NCI-H2171 treated with DMSO at 0.1 percent for 48 hours (cell line): ENCODE results near the gene C1orf50.
A peak's percentile ranks its signal among the peaks of the same experiment; 100 is the strongest.
"Not testable (repeated sequence)": the region's sequence is repeated elsewhere in the genome, so short reads cannot be mapped to it uniquely, and the experiment has no call there.

Experiments used
- DNase-seq: peaks from one replicate; lab custom pipeline; 2025; lab: John Stamatoyannopoulos, UW

C1orf50 gene

GRCh38 chr1:42766741-42767509 is at the start of gene C1orf50, which contains the start of gene P3H1:
C1orf50 (plus strand) TSS chr1:42767249; CDS start chr1:42767312, 63 bp downstream.
P3H1 (minus strand) TSS chr1:42767028; CDS start chr1:42766971, 57 bp downstream.
- DNase-seq: peak; percentile 98

DNA sequence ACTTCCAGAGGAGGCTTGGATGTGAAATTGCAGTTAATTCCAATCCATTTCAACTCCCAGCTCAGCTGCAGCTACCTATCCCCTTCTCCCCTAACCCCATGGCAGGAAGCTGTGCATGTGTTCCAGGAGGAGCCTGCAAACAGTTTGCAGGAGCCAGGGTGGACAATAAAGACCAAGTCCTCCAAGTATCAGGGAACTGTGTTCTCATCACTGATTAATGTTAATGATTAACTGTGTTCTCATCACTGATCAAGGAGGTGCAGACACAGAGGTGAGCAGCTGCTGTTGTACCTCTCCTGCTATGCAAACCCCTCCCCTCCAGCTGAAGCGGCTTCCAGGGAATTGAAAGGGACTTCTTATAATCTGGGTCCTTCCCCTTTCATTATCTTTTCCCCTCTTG is 46.2 kb upstream of the C1orf50 start:
- DNase-seq: no peak

DNA sequence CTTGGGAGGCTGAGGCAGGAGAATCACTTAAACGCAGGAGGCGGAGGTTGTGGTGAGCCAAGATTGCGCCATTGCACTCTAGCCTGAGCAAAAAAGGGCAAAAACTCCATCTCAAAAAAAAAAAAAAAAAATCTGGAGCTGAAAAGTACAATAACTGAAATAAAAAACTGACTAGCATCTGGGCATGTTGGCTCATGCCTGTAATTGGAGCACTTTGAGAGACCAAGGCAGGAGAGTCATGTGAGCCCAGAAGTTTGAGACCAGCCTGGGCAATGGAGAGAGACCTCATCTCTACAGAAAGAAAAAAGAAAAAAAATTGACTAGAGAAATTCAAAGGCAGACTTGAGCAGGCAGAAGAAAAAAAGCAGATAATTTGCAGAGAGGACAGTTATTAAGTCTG is 45.1 kb upstream of the C1orf50 start:
- DNase-seq: peak; percentile 66

GRCh38 chr1:42722403-42722802 is 44.6 kb upstream of the C1orf50 start:
- DNase-seq: not testable (repeated sequence)

DNA sequence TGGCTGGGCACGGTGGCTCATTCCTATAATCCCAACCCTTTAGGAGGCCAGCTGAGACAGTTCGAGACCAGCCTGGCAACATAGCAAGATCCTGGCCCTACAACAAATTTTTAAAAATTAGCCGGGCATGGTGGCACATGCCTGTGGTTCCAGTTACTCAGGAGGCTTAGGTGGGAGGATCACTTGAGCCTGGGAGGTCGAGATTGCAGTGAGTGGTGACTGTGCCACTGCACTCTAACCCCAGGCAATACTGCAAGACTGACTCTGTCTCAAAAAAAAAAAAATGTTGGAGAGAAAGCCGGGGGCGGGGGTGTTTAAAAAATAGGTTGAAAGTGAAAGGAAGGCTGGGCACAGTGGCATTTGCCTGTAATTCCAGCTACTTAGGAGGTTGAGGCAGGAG is 43.5 kb upstream of the C1orf50 start:
- no peak for DNase-seq

DNA sequence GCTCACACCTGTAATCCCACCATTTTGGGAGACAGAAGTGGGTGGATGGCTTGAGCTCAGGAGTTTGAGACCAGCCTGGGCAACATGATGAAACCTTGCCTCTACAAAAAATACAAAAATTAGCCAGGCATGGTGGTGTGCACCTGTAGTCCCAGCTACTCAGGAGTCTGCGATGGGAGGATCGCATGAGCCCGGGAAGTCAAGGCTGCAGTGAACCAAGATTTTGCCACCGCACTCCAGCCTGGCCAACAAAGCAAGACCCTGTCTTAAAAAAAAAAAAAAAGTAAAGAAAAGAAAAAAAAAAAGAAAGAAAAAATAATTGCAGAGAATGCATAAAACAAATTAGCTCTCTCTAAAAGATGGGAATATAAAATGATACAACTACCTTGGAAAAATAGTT is 41.2 kb upstream of the C1orf50 start:
- DNase-seq: not testable (repeated sequence)

- no peak for DNase-seq
Measured at GRCh38 chr1:42730002-42730401, 37.0 kb upstream of the C1orf50 start.

DNA sequence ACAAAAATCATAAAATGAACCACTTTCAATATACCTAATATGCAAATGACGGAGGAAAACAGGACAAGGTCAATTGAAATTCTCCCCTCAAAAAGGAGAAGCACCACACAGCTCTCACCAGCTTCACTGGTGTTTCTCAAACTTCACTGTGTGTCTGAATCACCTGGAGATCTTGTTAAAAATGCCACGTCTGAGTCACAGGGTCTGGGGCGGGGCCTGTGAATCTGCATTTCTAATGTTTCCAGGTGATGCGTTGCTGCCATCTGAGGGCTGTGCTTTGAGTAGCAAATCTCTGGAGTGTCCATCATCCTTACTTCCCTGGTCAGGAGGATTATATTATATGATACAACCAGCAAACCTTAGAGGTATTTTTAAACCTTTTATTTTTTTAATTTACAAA is 36.1 kb upstream of the C1orf50 start:
- no peak for DNase-seq

- no peak for DNase-seq
Measured at GRCh38 chr1:42731585-42731984, 35.5 kb upstream of the C1orf50 start.

GRCh38 chr1:42732126-42732680 is 34.8 kb upstream of the C1orf50 start:
- no peak for DNase-seq

DNA sequence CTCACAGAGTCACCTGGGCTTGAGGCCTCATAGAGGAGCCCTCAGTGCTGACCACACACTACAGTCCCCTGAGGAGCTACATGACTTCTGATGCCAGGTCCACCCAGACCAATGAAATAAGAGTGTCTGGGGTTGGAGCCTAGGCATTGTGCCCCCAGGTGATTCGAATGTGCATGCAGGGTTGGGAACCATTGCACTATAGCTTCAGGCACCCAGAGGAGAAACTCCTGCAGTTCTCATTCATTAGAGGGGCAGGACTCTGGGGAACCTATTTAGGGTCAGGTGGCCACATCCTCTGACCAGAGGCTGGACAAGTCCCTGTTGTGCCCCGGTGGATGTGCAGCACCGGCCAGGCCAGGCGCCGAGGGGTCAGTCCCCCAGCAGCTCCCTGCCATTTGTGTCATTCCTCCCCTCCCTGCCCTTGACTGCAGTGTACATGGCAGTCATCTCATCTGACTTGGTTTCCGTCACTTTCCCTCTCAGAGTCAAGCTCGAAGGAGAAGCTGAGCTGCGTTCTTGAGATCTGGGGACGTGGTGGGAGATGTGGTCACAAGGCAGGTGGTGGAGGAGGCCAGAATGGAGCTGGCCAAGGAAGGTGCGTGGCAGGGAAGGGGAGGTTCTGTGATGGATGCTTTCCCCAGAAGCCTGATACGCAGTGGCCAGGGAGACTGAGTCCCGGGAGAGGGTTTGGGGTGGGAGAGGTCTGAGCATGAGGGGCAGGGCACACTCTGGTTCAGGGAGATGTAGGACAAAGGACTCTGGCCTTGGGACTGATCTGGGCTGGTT is 33.4 kb upstream of the C1orf50 start:
- DNase-seq: no peak

DNA sequence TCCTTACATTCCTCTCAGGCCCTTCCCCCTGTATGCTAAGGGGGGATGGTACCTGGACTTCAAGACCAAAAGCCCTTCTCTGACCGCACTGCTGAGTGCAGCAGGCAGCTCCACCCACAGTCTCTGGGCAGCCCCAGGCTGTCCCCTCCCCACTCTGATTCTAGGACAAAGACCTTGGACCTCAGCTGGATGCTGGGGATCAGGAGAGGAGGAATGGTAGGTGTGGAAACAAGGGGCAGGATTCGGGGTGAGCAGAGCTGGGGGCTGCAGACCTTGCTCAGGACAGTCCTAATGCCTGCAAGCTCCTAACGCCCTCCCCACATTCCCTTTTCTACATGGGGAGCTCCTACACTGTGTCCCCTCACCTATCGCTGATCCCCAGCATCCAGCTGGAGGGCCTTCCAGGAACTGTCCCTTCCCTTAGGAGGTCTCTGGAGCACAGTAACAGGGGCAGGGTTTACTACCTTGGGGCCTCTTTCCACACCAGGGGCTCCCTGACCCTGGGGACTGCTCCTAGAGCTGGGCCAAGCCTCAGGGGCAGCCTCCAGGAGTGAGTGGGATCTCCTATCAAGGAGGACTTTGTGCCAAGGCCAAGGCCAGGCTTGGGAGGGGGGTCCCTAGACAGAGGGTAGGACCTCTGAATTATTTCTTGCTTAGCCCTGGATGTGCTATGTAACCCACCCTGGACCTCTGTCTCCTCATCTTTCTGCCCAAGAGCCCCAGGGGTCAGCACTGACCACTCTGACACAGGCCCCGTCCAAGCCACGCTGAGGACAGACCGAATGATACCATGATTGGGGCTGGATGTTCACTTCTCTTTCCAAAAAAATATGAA is 32.6 kb upstream of the C1orf50 start:
- no peak for DNase-seq

- DNase-seq: no peak
Measured at GRCh38 chr1:42735056-42735455, 32.0 kb upstream of the C1orf50 start.

DNA sequence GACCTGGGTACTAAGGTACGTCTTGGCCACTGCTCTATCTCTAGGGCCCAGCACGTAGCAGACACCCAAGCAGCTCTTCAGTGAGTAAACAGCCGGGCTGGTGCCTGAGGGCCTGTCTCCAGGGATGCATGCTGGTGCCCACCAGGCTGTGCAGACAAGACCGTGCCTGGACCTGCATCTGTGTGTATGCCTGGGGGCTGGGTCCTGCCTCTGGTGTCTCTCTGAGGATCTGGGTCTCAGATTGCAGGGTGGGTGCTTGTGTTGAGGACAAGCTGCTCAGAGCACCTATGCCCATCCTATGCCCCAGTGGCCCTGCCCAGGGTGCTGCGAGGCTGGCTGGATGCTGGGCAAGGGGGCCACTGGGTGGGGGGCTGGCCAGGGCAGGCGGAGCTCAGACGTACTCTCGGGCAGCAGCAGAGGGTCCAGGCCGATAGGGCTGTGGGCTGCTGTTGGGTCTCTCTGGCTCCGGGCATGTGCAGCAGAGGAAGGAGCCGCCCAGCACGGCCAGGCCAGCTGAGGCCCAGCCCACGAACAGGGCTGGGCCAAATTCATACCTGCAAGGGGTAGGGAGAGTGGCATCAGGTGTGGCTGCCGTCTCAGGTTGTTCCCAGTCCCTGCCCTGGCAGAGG is 31.5 kb upstream of the C1orf50 start:
- DNase-seq: peak; percentile 90

- peak; percentile 38 for DNase-seq
Measured at GRCh38 chr1:42736152-42736551, 30.9 kb upstream of the C1orf50 start.

DNA sequence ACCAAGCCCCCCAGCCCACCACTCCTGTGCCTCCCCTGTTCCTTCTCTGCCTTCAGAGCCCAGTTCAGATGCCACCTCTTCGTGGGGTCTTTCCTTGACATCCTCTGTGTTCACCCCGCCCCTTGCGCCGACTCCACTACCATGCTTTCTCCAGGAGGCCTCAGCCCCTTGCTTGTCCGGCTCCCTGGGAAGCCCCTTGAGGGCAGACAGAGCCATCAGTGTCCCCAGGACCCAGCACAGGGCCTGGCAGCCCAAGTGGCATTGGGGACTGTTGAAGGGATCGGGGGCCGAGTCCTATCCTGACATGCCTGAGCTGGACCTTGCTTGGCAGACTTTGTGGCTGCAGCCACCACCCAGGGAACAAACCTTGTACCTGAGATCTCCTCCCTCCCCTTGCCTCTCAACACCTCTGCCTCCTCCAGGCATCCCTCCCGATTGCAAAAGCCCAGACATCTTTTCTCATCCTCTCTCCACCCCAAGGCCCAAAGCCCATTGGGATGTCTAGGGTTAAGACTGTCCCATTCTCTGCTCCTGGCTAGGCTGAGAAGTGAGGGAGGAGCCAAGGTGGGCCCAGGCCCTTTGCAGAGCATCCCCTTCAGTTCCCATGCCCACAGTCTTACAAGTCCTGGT is 30.4 kb upstream of the C1orf50 start:
- no peak for DNase-seq

DNA sequence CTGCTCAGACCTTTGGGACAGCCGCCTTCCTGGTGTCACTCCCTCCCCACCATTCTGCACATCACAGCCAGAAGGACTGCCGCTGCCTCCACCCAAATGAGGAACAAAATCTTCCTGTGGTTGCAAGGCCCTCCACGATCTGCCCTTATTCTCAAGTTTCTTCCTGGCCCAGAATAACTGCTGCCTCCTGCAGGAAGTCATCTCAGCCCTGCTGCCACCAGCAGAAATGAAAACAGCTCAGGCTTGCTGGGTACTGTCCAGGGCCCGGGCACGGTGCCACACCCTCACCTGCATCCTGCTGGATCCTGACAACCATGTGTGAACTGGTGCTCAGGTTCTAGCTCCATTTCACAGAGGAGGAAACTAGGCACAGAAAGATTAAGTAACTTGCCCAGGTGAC is 29.8 kb upstream of the C1orf50 start:
- peak; percentile 11 for DNase-seq

GRCh38 chr1:42737986-42738677 is 28.9 kb upstream of the C1orf50 start:
- no peak for DNase-seq

DNA sequence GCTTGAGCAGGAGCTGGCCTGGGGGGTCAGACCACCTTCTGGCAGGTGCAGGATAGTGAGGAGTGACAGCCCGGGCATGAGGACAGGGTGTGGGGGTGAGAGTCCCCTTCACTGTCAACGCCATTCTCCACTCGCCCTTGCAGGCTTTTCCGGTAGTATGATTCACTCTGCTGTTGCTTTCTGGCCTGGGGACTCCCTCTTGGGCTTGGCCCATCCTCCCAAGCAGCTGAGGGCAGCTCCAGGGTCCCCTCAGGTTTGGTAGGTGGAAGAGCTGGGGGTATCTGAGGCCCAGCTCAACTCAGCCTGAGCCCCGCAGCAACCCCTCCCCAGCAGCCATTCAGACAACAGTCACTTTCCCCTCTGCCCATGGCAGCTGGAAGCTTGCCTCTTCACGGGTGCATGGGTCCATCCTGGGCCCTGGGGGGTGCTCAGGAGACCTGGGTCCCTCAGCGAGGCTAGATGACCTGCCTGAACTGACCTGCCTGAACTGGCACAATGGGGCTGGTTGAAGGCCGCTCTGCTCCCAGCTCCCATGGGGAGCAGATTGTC is 28.3 kb upstream of the C1orf50 start:
- no peak for DNase-seq
